Common myeloid progenitor, CD34-positive (primary cell): ENCODE measurements around the gene GRK5.

Source experiments
- CTCF ChIA-PET: fragments of 350-600 bp; sonication (Branson Sonifier 250); formaldehyde crosslinking; loops from one replicate; lab custom pipeline; 2021; ENCODE audit warnings: antibody characterized with exemption; lab: Charles Lee
- POLR2A ChIA-PET: fragments of 350-600 bp; sonication (Branson Sonifier 250); formaldehyde crosslinking; loops from one replicate; lab custom pipeline; 2021; ENCODE audit warnings: antibody characterized with exemption; lab: Charles Lee
- DNase-seq, 3 donors: peaks; one replicate each; pipeline versions ENCODE4 v3.0.0 to v3.0.0-alpha.2; 2013
- H3K27ac ChIP-seq, 2 experiments: 1 replicate in 1 of 2; 2 replicates in 1 of 2; pipeline ENCODE4 v1.7.0; 2013; ENCODE audit warnings: inconsistent platforms in 2 of 2, low read length in 2 of 2, mild to moderate bottlenecking in 2 of 2, low read depth in 1 of 2, moderate library complexity in 1 of 2; ENCODE audit not compliant: severe bottlenecking in 2 of 2, insufficient read depth in 1 of 2, poor library complexity in 1 of 2
- H3K27me3 ChIP-seq, 5 experiments: replicated peaks in 2 of 5; 1 replicate in 3 of 5; 2 replicates in 2 of 5; pipeline versions ENCODE4 v1.6.1 to v1.7.0; 2013; ENCODE audit warnings: low read length in 4 of 5, mild to moderate bottlenecking in 2 of 5, moderate library complexity in 2 of 5, inconsistent platforms in 1 of 5; ENCODE audit not compliant: insufficient read depth in 5 of 5, control insufficient read depth in 4 of 5
- H3K36me3 ChIP-seq, 4 experiments: 1 replicate in 2 of 4; 2 replicates in 2 of 4; pipeline versions ENCODE4 v1.6.1 to v1.7.0; 2013; ENCODE audit warnings: low read length in 3 of 4, control low read depth in 1 of 4, mild to moderate bottlenecking in 1 of 4; ENCODE audit not compliant: control insufficient read depth in 4 of 4, insufficient read depth in 4 of 4
- H3K4me1 ChIP-seq, 4 experiments: 1 replicate in 3 of 4; 2 replicates in 1 of 4; pipeline versions ENCODE4 v1.6.1 to v1.7.1; 2013; ENCODE audit warnings: low read length in 3 of 4, mild to moderate bottlenecking in 3 of 4, control low read depth in 1 of 4, inconsistent platforms in 1 of 4, moderate library complexity in 1 of 4; ENCODE audit not compliant: control insufficient read depth in 4 of 4, insufficient read depth in 4 of 4; ENCODE audit errors: control extremely low read depth in 1 of 4
- H3K4me3 ChIP-seq, 7 experiments: 1 replicate in 4 of 7; 2 replicates in 3 of 7; pipeline versions ENCODE4 v1.5.1 to v1.7.0; 2013; ENCODE audit warnings: mild to moderate bottlenecking in 7 of 7, low read length in 6 of 7, moderate library complexity in 6 of 7, inconsistent platforms in 2 of 7, low read depth in 2 of 7, control low read depth in 1 of 7; ENCODE audit not compliant: insufficient read depth in 4 of 7, control insufficient read depth in 1 of 7; ENCODE audit errors: extremely low read depth in 1 of 7
- H3K9me3 ChIP-seq, 5 experiments: 1 replicate in 4 of 5; 2 replicates in 1 of 5; pipeline versions ENCODE4 v1.6.1 to v1.7.1; 2013; ENCODE audit warnings: low read length in 4 of 5, mild to moderate bottlenecking in 2 of 5, inconsistent platforms in 1 of 5, low read depth in 1 of 5, moderate library complexity in 1 of 5; ENCODE audit not compliant: control insufficient read depth in 4 of 5, insufficient read depth in 2 of 5; ENCODE audit errors: control extremely low read depth in 1 of 5
- WGBS: methylation state at CpG from one replicate; pipeline ENCODE4 v1.1.5; 2013; ENCODE audit not compliant: insufficient coverage; 5-methylcytosine and 5-hydroxymethylcytosine counted together

The GRK5 gene

GRCh38 chr10:119341459-119342301 is 134.3 kb downstream of the GRK5 start:
- Histone ChIP-seq H3K27ac (no peak overlapping the region), H3K4me3 (no peak overlapping the region), H3K36me3 (no peaks in the 10 kb centered on the region), H3K4me1 (no peaks in the 10 kb centered on the region), H3K27me3 (peaks cover 0 to 2% (median 0%) of the 10 kb centered on the region in 5 experiments), H3K9me3 (peaks cover 0 to 3% (median 0%) of the 10 kb centered on the region in 5 experiments)
- CTCF ChIA-PET: interaction anchor here (0.8 to 1.4 kb wide), 2 partner anchors 10 to 23 kb away, joined by 3 to 4 read pairs; no protein-coding TSS in a partner anchor
- peak in 2 of 3 donors; percentile 42 to 55 for DNase-seq
- 82% methylated on average over 12 of the region's 15 CpGs for WGBS
- POLR2A ChIA-PET: no interaction called here

GRCh38 chr10:119342335-119342734 is 135.0 kb downstream of the GRK5 start:
- Histone ChIP-seq H3K4me1 (no peaks in the 10 kb centered on the region), H3K27me3 (peaks cover 0 to 2% (median 0%) of the 10 kb centered on the region in 5 experiments), H3K4me3 (no peak overlapping the region), H3K9me3 (no peaks in the 10 kb centered on the region), H3K36me3 (no peaks in the 10 kb centered on the region), H3K27ac (no peak overlapping the region)
- WGBS: 97% methylated on average over 9 of the region's 9 CpGs
- ChIA-PET CTCF (interaction anchor here (0.8 to 1.4 kb wide), 2 partner anchors 9 to 22 kb away, joined by 3 to 4 read pairs; no protein-coding TSS in a partner anchor), POLR2A (no interaction called here)
- no peak for DNase-seq

GRCh38 chr10:119343011-119343601 is 135.7 kb downstream of the GRK5 start:
- 100% methylated on average over 6 of the region's 9 CpGs for WGBS
- no peaks in the 10 kb centered on the region for H3K36me3 ChIP-seq
- no peaks in the 10 kb centered on the region for H3K9me3 ChIP-seq
- CTCF ChIA-PET: interaction anchor here (1.4 kb wide), 1 partner anchor 8 kb away, joined by 4 read pairs; no protein-coding TSS in a partner anchor
- H3K4me3 ChIP-seq: no peak overlapping the region
- no peak overlapping the region for H3K27ac ChIP-seq
- peaks cover 0 to 2% (median 0%) of the 10 kb centered on the region in 5 experiments for H3K27me3 ChIP-seq
- no peaks in the 10 kb centered on the region for H3K4me1 ChIP-seq
- POLR2A ChIA-PET: no interaction called here
- DNase-seq: no peak

DNA sequence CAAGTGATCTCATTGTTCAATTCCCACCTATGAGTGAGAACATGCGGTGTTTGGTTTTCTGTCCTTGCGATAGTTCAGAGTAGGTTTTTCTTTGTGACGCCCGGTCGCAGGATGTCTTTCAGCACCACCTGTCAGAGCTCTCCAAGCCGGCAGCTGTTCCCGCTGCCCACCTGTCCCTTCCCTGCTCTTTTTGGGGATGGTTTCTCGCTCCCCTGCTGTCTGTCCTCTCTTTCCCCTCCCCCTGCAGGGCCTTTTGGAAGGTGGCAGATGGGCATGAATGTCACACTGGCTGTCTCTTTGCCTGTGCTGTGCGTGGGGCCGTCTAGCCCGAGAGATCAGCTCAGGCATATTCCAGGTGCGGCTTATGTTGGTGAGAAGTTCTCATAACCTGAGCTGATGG is 137.0 kb downstream of the GRK5 start:
- H3K27ac ChIP-seq: no peak overlapping the region
- H3K4me1 ChIP-seq: no peaks in the 10 kb centered on the region
- no peaks in the 10 kb centered on the region for H3K36me3 ChIP-seq
- POLR2A ChIA-PET: no interaction called here
- no peak for DNase-seq
- no peak overlapping the region for H3K4me3 ChIP-seq
- 97% methylated on average over 8 of the region's 12 CpGs for WGBS
- H3K27me3 ChIP-seq: peaks cover 0 to 2% (median 0%) of the 10 kb centered on the region in 5 experiments
- CTCF ChIA-PET: no interaction called here
- H3K9me3 ChIP-seq: no peaks in the 10 kb centered on the region

GRCh38 chr10:119346095-119346832 is 138.9 kb downstream of the GRK5 start:
- H3K4me1 ChIP-seq: no peaks in the 10 kb centered on the region
- DNase-seq: no peak
- no peak overlapping the region for H3K4me3 ChIP-seq
- H3K27me3 ChIP-seq: peaks cover 0 to 2% (median 0%) of the 10 kb centered on the region in 5 experiments
- WGBS: 94% methylated on average over 14 of the region's 16 CpGs
- peaks cover 0 to 4% (median 0%) of the 10 kb centered on the region in 5 experiments for H3K9me3 ChIP-seq
- no peak overlapping the region for H3K27ac ChIP-seq
- CTCF ChIA-PET: interaction anchor here (1.1 to 1.3 kb wide), 2 partner anchors 15 to 99 kb away, joined by 3 read pairs; no protein-coding TSS in a partner anchor
- peaks cover 0 to 3% (median 0%) of the 10 kb centered on the region in 4 experiments for H3K36me3 ChIP-seq
- POLR2A ChIA-PET: no interaction called here

GRCh38 chr10:119347181-119347974 is 140.0 kb downstream of the GRK5 start:
- H3K27me3 ChIP-seq: peaks cover 0 to 2% (median 0%) of the 10 kb centered on the region in 5 experiments
- no peak overlapping the region for H3K4me3 ChIP-seq
- DNase-seq: no peak
- WGBS: 96% methylated on average over 7 of the region's 17 CpGs
- ChIA-PET CTCF (interaction anchor here (0.9 to 1.4 kb wide), 2 partner anchors 15 to 19 kb away, joined by 3 read pairs; no protein-coding TSS in a partner anchor), POLR2A (no interaction called here)
- H3K4me1 ChIP-seq: no peaks in the 10 kb centered on the region
- peaks cover 2 to 14% (median 4%) of the 10 kb centered on the region in 5 experiments for H3K9me3 ChIP-seq
- peaks cover 0 to 3% (median 0%) of the 10 kb centered on the region in 4 experiments for H3K36me3 ChIP-seq
- no peak overlapping the region for H3K27ac ChIP-seq
